Upper lobe of left lung (tissue), 6 donors: ENCODE measurements around the gene TMEM229B. TPM values are rescaled to one million over a fixed set of nuclear protein-coding genes. Genes with fewer than 3 reads are reported as not detected.
A peak's percentile ranks its signal among the peaks of the same experiment; 100 is the strongest.

ENCODE experiments used
- ATAC-seq, 2 donors: fragments of 200-7000 bp; cut with Tn5 transposase; one replicate each; pipeline ENCODE4 v1.9.1; 2022; ENCODE audit warnings: mild to moderate bottlenecking in 2 of 2, moderate library complexity in 2 of 2; ENCODE audit not compliant: low FRiP score in 2 of 2
- DNase-seq, 2 donors: peaks; one replicate each; pipeline ENCODE4 v3.0.0-alpha.2; 2019 to 2020
- H3K27ac ChIP-seq, 4 donors: fragments of 200-600 bp; sonication (generic); one replicate each; pipeline ENCODE4 v1.5.1; 2016 to 2019
- H3K27me3 ChIP-seq, 4 donors: fragments of 200-600 bp; sonication (generic); one replicate each; pipeline ENCODE4 v1.5.1; 2017 to 2019
- H3K36me3 ChIP-seq, 4 donors: fragments of 200-600 bp; sonication (generic); one replicate each; pipeline ENCODE4 v1.5.1; 2016 to 2019
- H3K4me1 ChIP-seq, 4 donors: fragments of 200-600 bp; sonication (generic); one replicate each; pipeline ENCODE4 v1.5.1; 2018 to 2019
- H3K4me3 ChIP-seq, 4 donors: fragments of 200-600 bp; sonication (generic); one replicate each; pipeline ENCODE4 v1.5.1; 2017 to 2019; ENCODE audit warnings: mild to moderate bottlenecking in 2 of 4, moderate library complexity in 1 of 4
- H3K9me3 ChIP-seq, 4 donors: fragments of 200-600 bp; sonication (generic); one replicate each; pipeline ENCODE4 v1.5.1; 2018 to 2019
- EP300 ChIP-seq, 4 donors: sonication (generic); formaldehyde crosslinking; IDR thresholded peaks; one replicate each; pipeline ENCODE4 v1.5.1; 2017; ENCODE audit warnings: antibody characterized with exemption in 4 of 4, control low read depth in 2 of 4
- POLR2A ChIP-seq, 4 donors: fragments of 450-650 bp; IDR thresholded peaks; one replicate each; pipeline ENCODE4 v1.5.1; 2016 to 2017; ENCODE audit warnings: antibody characterized with exemption in 4 of 4, mild to moderate bottlenecking in 2 of 4
- POLR2AphosphoS5 ChIP-seq, 2 donors: sonication (generic); formaldehyde crosslinking; IDR thresholded peaks; one replicate each; pipeline ENCODE4 v1.5.1; 2017; ENCODE audit warnings: antibody characterized with exemption in 2 of 2
- WGBS, 2 donors: methylation state at CpG; one replicate each; pipeline ENCODE4 v1.1.5; 2017 to 2018; 5-methylcytosine and 5-hydroxymethylcytosine counted together
- total RNA-seq, 6 donors: library from RNA; depleted of rRNA in 4 of 6; stranded (reverse); fragments of >200 nt in 4 of 6; gene quantifications; one replicate each; pipeline versions ENCODE4 v1.1.0 to v1.2.1, GENCODE V29; 2016 to 2021
- TF ChIP-seq, protein P1 (sequence below), 6 experiments: fragments of 450-650 bp in 4 of 6; fragments of 200-600 bp in 2 of 6; sonication (generic) in 2 of 6; IDR thresholded peaks; one replicate each; pipeline ENCODE4 v1.5.1; 2016 to 2019; ENCODE audit warnings: antibody characterized with exemption in 6 of 6
- donor health status: DM: no; HTN: no; CAD: no; lungs with moderate emphysema.
- donor health status: DM: no; HTN: yes; CAD: no; lungs with severe emphysema.

TMEM229B gene
- total RNA-seq, 6 donors from 2014 or later: 2.1 to 8.5 (median 5.4) TPM

GRCh38 chr14:67487332-67487731, 1.2 kb downstream of the TMEM229B start:
- TF ChIP-seq, protein P1, sequence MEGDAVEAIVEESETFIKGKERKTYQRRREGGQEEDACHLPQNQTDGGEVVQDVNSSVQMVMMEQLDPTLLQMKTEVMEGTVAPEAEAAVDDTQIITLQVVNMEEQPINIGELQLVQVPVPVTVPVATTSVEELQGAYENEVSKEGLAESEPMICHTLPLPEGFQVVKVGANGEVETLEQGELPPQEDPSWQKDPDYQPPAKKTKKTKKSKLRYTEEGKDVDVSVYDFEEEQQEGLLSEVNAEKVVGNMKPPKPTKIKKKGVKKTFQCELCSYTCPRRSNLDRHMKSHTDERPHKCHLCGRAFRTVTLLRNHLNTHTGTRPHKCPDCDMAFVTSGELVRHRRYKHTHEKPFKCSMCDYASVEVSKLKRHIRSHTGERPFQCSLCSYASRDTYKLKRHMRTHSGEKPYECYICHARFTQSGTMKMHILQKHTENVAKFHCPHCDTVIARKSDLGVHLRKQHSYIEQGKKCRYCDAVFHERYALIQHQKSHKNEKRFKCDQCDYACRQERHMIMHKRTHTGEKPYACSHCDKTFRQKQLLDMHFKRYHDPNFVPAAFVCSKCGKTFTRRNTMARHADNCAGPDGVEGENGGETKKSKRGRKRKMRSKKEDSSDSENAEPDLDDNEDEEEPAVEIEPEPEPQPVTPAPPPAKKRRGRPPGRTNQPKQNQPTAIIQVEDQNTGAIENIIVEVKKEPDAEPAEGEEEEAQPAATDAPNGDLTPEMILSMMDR (IDR thresholded peaks at IDR 0.05): no peak
- TF ChIP-seq POLR2AphosphoS5 (IDR thresholded peaks at IDR 0.05): no peak
- TF ChIP-seq EP300 (IDR thresholded peaks at IDR 0.05): no peak
- TF ChIP-seq POLR2A (IDR thresholded peaks at IDR 0.05): no peak
- DNase-seq: no peak
- H3K36me3 ChIP-seq: peaks cover 0 to 3% (median 0%) of the 10 kb centered on the region in 4 donors
- H3K9me3 ChIP-seq: no peaks in the 10 kb centered on the region
- peak overlapping the region in 1 of 4 donors; percentile 78 for H3K27ac ChIP-seq
- peaks cover 4 to 17% (median 9%) of the 10 kb centered on the region in 4 donors for H3K4me1 ChIP-seq
- WGBS, 2 donors: 90% methylated on average over 4 of the region's 4 CpGs
- no peaks in the 10 kb centered on the region for H3K27me3 ChIP-seq
- H3K4me3 ChIP-seq: no peak overlapping the region
- no peak for ATAC-seq

DNA sequence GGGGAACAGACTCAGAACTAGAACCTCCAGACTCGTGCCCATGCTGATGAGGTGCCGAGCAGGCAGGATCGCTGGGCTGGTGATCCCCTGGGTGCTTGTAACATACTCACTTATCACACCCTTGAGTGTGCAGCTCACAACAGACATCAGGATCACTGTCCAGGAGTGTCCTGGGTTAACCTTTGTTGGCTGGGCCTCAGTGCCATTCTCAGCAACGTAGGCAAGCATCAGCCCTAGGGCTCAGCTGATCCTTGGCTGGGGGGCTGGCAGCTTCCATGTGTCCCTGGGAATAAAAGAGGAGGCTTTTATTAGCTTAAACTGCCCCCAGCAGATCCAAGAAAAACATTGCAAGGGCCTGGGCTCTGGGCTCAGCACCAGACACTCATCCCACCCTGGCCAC, 1.6 kb downstream of the TMEM229B start:
- H3K36me3 ChIP-seq: peaks cover 0 to 3% (median 0%) of the 10 kb centered on the region in 4 donors
- DNase-seq (no peak), ATAC-seq (no peak)
- H3K27ac ChIP-seq: no peak overlapping the region
- TF ChIP-seq, protein P1 (IDR thresholded peaks at IDR 0.05): no peak
- TF ChIP-seq POLR2AphosphoS5 (IDR thresholded peaks at IDR 0.05): no peak
- no peak for TF ChIP-seq EP300 (IDR thresholded peaks at IDR 0.05)
- no peak for TF ChIP-seq POLR2A (IDR thresholded peaks at IDR 0.05)
- no peaks in the 10 kb centered on the region for H3K27me3 ChIP-seq
- peaks cover 4 to 17% (median 9%) of the 10 kb centered on the region in 4 donors for H3K4me1 ChIP-seq
- H3K4me3 ChIP-seq: no peak overlapping the region
- WGBS, 2 donors: 97% methylated on average over 4 of the region's 4 CpGs; no CpG with 5 or more reads in 1 of the 2 donors
- H3K9me3 ChIP-seq: no peaks in the 10 kb centered on the region

DNA sequence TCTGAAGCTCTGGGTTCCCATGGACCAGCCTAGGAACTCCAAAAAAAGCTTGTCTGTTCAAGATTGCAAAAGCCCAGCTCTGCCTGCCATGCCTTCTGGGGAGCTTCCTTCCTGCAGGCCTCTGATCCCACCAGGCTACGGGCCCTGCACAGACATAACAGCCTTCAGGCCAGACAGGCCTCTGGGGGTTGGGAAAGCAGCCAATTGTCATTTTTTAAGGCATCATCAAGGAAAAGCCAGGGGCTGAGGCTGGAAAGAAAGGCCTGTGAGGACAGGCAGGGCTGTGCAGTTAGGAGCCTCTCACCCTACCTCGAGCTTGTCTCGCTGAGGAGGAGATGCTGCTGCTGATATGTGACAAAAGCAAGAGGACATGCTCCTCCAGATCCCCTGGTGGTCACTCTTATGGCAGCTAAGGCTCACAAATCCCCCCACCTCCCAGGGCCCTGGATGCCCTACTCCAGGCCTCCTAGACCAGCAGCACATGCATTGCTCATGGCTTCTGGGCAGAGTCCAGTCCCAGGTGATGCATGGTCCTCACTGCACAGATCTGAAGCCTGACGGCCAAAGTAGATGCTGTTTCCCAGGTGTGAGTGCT, 2.9 kb downstream of the TMEM229B start:
- no peaks in the 10 kb centered on the region for H3K27me3 ChIP-seq
- ATAC-seq: no peak
- H3K27ac ChIP-seq: no peak overlapping the region
- H3K9me3 ChIP-seq: no peaks in the 10 kb centered on the region
- DNase-seq: no peak
- peaks cover 0 to 3% (median 0%) of the 10 kb centered on the region in 4 donors for H3K36me3 ChIP-seq
- TF ChIP-seq, protein P1 (IDR thresholded peaks at IDR 0.05): no peak
- TF ChIP-seq EP300 (IDR thresholded peaks at IDR 0.05) (no peak), POLR2A (IDR thresholded peaks at IDR 0.05) (no peak), POLR2AphosphoS5 (IDR thresholded peaks at IDR 0.05) (no peak)
- H3K4me3 ChIP-seq: no peak overlapping the region
- WGBS, 2 donors: 66 to 73% methylated on average over 3 to 4 of the region's 4 CpGs
- H3K4me1 ChIP-seq: peaks cover 4 to 17% (median 9%) of the 10 kb centered on the region in 4 donors

GRCh38 chr14:67483579-67484285, 4.8 kb downstream of the TMEM229B start:
- Histone ChIP-seq H3K9me3 (no peaks in the 10 kb centered on the region), H3K36me3 (peaks cover 0 to 3% (median 0%) of the 10 kb centered on the region in 4 donors), H3K27me3 (no peaks in the 10 kb centered on the region), H3K4me3 (no peak overlapping the region), H3K27ac (no peak overlapping the region), H3K4me1 (peaks cover 4 to 10% (median 7%) of the 10 kb centered on the region in 4 donors)
- ATAC-seq (no peak), DNase-seq (peak in 1 of 2 donors; percentile 64)
- TF ChIP-seq EP300 (IDR thresholded peaks at IDR 0.05) (no peak), POLR2AphosphoS5 (IDR thresholded peaks at IDR 0.05) (no peak), POLR2A (IDR thresholded peaks at IDR 0.05) (no peak)
- TF ChIP-seq, protein P1 (IDR thresholded peaks at IDR 0.05): no peak
- WGBS, 2 donors: 96 to 100% methylated on average over 2 to 8 of the region's 8 CpGs
